CD8-positive, alpha-beta memory T cell (primary cell): ENCODE data around the gene ETS1. TPM values are rescaled to one million over a fixed set of nuclear protein-coding genes. Genes with fewer than 3 reads are reported as not detected.

Experiments
- CTCF ChIA-PET: fragments of 350-600 bp; sonication (Branson Sonifier 250); formaldehyde crosslinking; loops from one replicate; lab custom pipeline; 2021; ENCODE audit warnings: antibody characterized with exemption; lab: Charles Lee
- POLR2A ChIA-PET: fragments of 350-600 bp; sonication (Branson Sonifier 250); formaldehyde crosslinking; loops from one replicate; lab custom pipeline; 2021; ENCODE audit warnings: antibody characterized with exemption; lab: Charles Lee
- DNase-seq, 5 donors: peaks; one replicate each; pipeline versions ENCODE4 v3.0.0 to v3.0.0-alpha.2; 2020 to 2022; ENCODE audit warnings: mixed read lengths in 1 of 5
- H3K27ac ChIP-seq: one replicate; pipeline ENCODE4 v1.7.0; 2013; ENCODE audit warnings: low read depth, mild to moderate bottlenecking, low read length, moderate library complexity
- H3K27me3 ChIP-seq: 2 replicates; pipeline ENCODE4 v1.7.0; 2013; ENCODE audit warnings: low read length, mild to moderate bottlenecking; ENCODE audit not compliant: insufficient read depth, poor library complexity, severe bottlenecking
- H3K36me3 ChIP-seq: 2 replicates; pipeline ENCODE4 v1.7.0; 2013; ENCODE audit warnings: mild to moderate bottlenecking, low read length, moderate library complexity; ENCODE audit not compliant: insufficient read depth
- H3K4me1 ChIP-seq: 2 replicates; pipeline ENCODE4 v1.7.0; 2013; ENCODE audit warnings: mild to moderate bottlenecking, low read length, moderate library complexity; ENCODE audit not compliant: insufficient read depth
- H3K4me3 ChIP-seq: 2 replicates; pipeline ENCODE4 v1.7.0; 2013; ENCODE audit warnings: mild to moderate bottlenecking, low read length
- H3K9me3 ChIP-seq: 2 replicates; pipeline ENCODE4 v1.7.0; 2013; ENCODE audit warnings: mild to moderate bottlenecking, low read length
- H3K27ac Mint-ChIP-seq, 8 donors: one replicate each; pipeline ENCODE4 v1.8.0; 2020 to 2021; ENCODE audit warnings: mixed read lengths in 8 of 8, mild to moderate bottlenecking in 6 of 8, inconsistent platforms in 3 of 8, moderate library complexity in 3 of 8
- H3K27me3 Mint-ChIP-seq, 2 donors: one replicate each; pipeline ENCODE4 v1.8.0; 2020 to 2021; ENCODE audit warnings: mixed read lengths in 2 of 2, mild to moderate bottlenecking in 1 of 2, moderate library complexity in 1 of 2
- H3K36me3 Mint-ChIP-seq, 3 donors: one replicate each; pipeline ENCODE4 v1.8.0; 2020 to 2021; ENCODE audit warnings: mixed read lengths in 3 of 3, inconsistent platforms in 1 of 3, mild to moderate bottlenecking in 1 of 3
- H3K4me1 Mint-ChIP-seq, 3 donors: one replicate each; pipeline ENCODE4 v1.8.0; 2020 to 2021; ENCODE audit warnings: mixed read lengths in 3 of 3, inconsistent platforms in 1 of 3, mild to moderate bottlenecking in 1 of 3
- H3K4me3 Mint-ChIP-seq, 7 donors: one replicate each; pipeline ENCODE4 v1.8.0; 2020 to 2021; ENCODE audit warnings: mixed read lengths in 7 of 7, mild to moderate bottlenecking in 6 of 7, moderate library complexity in 4 of 7, inconsistent platforms in 2 of 7
- H3K9me3 Mint-ChIP-seq, 5 donors: one replicate each; pipeline ENCODE4 v1.8.0; 2020 to 2022; ENCODE audit warnings: mixed read lengths in 5 of 5, mild to moderate bottlenecking in 3 of 5, moderate library complexity in 2 of 5, inconsistent platforms in 1 of 5
- polyA plus RNA-seq: library from polyadenylated mRNA; unstranded; fragments of 300-500 nt; fragmentation: Illumina TruSeq; gene quantifications from one replicate; pipeline ENCODE4 v1.2.3, GENCODE V29; 2021
- total RNA-seq, 2 experiments: library from RNA; stranded (reverse); gene quantifications; one replicate each; pipeline ENCODE4 v1.2.3, GENCODE V29; 2021

Gene ETS1, protein sequence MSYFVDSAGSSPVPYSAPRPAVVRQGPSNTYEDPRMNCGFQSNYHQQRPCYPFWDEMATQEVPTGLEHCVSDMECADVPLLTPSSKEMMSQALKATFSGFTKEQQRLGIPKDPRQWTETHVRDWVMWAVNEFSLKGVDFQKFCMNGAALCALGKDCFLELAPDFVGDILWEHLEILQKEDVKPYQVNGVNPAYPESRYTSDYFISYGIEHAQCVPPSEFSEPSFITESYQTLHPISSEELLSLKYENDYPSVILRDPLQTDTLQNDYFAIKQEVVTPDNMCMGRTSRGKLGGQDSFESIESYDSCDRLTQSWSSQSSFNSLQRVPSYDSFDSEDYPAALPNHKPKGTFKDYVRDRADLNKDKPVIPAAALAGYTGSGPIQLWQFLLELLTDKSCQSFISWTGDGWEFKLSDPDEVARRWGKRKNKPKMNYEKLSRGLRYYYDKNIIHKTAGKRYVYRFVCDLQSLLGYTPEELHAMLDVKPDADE
- 100 to 1,000 TPM; 405 to 411 TPM for total RNA-seq
- polyA plus RNA-seq, result 386 TPM

GRCh38 chr11:128587415-128587814 is at the start of gene ETS1:
Gene ETS1, minus strand, starts transcription at chr11:128587558. Its CDS starts 14,428 bp downstream, at chr11:128573130.
- H3K4me3 Mint-ChIP-seq, result no peak within 1 kb of the TSS
- H3K27me3 Mint-ChIP-seq, result no peaks in the 10 kb centered on the region
- H3K9me3 ChIP-seq, result no peaks in the 10 kb centered on the region
- ChIA-PET POLR2A (no interaction called here), CTCF (interaction anchor here (1.6 kb wide), 1 partner anchor 10 kb away, joined by 4 read pairs; no protein-coding TSS in a partner anchor)
- no peak for DNase-seq
- H3K4me3 ChIP-seq, result no peak within 1 kb of the TSS
- H3K36me3 Mint-ChIP-seq, result peaks cover 0 to 3% (median 0%) of the 10 kb centered on the region in 3 donors
- H3K27me3 ChIP-seq, result no peaks in the 10 kb centered on the region
- no peak within 1 kb of the TSS for H3K27ac Mint-ChIP-seq
- H3K36me3 ChIP-seq, result no peaks in the 10 kb centered on the region
- H3K9me3 Mint-ChIP-seq, result no peaks in the 10 kb centered on the region
- H3K4me1 Mint-ChIP-seq, result peaks cover 7 to 14% (median 10%) of the 10 kb centered on the region in 3 donors
- no peak within 1 kb of the TSS for H3K27ac ChIP-seq
- peaks cover 13% of the 10 kb centered on the region for H3K4me1 ChIP-seq

DNA sequence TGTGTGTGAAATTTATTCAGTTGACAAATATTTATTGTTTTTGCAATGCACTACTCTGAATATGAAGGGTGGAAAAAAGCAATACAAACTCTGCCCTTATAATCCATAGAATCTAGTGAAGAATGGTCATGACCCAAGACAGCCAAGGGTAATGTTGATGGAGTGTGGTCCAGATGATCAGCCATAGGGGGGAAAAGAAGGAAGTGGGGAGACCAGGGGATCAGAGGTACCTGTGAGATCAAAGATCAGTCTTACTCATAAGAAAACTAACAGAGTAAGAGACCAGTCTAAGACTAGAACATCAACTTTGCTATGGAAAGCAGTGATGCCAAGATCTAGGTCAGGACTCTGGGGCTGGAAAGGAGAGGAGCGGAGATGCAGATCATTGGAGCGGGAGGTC is 47.0 kb upstream of the ETS1 start:
- peaks cover 29 to 30% (median 29%) of the 10 kb centered on the region in 3 donors for H3K4me1 Mint-ChIP-seq
- no peaks in the 10 kb centered on the region for H3K9me3 Mint-ChIP-seq
- H3K36me3 Mint-ChIP-seq, result peaks cover 0 to 5% (median 0%) of the 10 kb centered on the region in 3 donors
- DNase-seq, result no peak
- Histone ChIP-seq H3K4me1 (peaks cover 34% of the 10 kb centered on the region), H3K27me3 (no peaks in the 10 kb centered on the region), H3K27ac (no peak overlapping the region), H3K4me3 (no peak overlapping the region), H3K36me3 (no peaks in the 10 kb centered on the region), H3K9me3 (no peaks in the 10 kb centered on the region)
- peak overlapping the region in 2 of 8 donors; percentile 29 for H3K27ac Mint-ChIP-seq
- POLR2A ChIA-PET, result no interaction called here
- H3K4me3 Mint-ChIP-seq, result no peak overlapping the region
- CTCF ChIA-PET, result interaction anchor here (4.3 to 5.8 kb wide), 2 partner anchors 123 to 461 kb away, joined by 44 to 160 read pairs; no protein-coding TSS in a partner anchor
- no peaks in the 10 kb centered on the region for H3K27me3 Mint-ChIP-seq

DNA sequence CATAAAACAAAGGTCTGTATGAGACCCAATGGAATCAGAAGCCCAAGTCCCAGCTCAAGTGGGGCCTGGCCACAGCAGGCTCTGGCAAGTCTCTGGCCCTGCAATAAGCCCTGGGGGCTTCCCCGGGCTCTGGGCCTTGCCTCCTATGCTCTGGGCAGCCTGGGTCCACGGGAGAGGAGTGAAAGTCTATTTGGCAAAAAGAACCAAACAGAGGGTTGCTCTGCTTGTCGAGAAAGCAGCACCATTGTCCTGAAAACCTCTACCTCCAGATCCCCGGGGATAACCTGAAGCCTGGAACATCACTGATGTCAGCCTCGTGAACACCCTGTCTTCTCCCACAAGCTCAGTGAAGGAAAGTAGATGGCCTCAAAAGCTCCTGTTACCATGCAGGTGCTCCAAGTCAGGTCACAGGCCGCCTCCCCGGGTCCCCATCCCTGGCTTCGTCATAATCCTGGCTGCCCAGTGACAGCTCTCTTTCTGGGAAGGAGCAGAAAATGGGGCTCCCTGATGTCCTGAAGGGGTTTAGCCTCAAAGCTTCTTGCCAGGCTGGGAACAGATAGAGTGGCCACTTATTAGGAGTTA is 46.1 kb upstream of the ETS1 start:
- H3K36me3 Mint-ChIP-seq, result no peaks in the 10 kb centered on the region
- H3K4me3 Mint-ChIP-seq, result no peak overlapping the region
- Histone ChIP-seq H3K4me3 (no peak overlapping the region), H3K9me3 (no peaks in the 10 kb centered on the region), H3K27ac (no peak overlapping the region), H3K36me3 (no peaks in the 10 kb centered on the region), H3K27me3 (no peaks in the 10 kb centered on the region), H3K4me1 (peaks cover 43% of the 10 kb centered on the region)
- POLR2A ChIA-PET, result no interaction called here
- no peaks in the 10 kb centered on the region for H3K27me3 Mint-ChIP-seq
- H3K27ac Mint-ChIP-seq, result no peak overlapping the region
- CTCF ChIA-PET, result interaction anchor here (0.6 to 7.0 kb wide), 16 partner anchors 12 to 475 kb away, joined by 3 to 160 read pairs (median 9); no protein-coding TSS in a partner anchor
- DNase-seq, result no peak
- H3K4me1 Mint-ChIP-seq, result peaks cover 38 to 39% (median 39%) of the 10 kb centered on the region in 3 donors
- no peaks in the 10 kb centered on the region for H3K9me3 Mint-ChIP-seq

DNA sequence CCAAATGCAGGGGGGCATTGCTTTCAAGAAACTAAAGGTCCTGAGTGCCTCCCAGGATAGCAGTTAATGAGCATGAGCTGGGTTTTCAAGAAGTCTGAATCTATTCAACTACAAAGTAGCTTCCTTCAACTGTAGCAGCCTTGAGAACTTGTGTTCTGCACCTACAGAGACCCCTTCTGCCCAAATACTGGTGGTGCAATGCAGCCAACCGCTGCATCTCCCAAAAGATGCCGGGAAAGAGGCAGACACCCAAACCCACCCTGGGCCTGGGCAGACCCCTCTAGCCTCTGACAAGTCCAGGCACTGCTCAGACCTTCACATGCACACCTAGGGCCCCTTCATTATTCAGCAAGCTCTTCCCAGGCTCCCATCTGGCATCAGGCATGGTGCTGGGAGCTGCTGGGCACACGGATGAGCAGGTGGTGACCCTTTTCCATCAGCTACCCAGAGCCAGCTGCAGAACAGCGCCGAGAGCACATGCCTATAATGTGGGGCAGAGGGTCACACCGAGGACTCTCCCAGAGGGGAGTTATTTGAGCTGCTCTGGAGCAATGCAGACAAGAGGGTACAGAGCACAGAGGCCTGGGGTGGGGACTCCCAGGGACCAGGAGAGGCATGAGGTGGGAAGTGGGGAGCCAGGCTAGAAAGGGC is 44.9 kb upstream of the ETS1 start:
- Histone ChIP-seq H3K4me3 (no peak overlapping the region), H3K27ac (no peak overlapping the region), H3K4me1 (peaks cover 49% of the 10 kb centered on the region), H3K36me3 (no peaks in the 10 kb centered on the region), H3K9me3 (no peaks in the 10 kb centered on the region), H3K27me3 (no peaks in the 10 kb centered on the region)
- Mint-ChIP-seq H3K4me1 (peaks cover 50 to 51% (median 50%) of the 10 kb centered on the region in 3 donors), H3K27ac (peak overlapping the region in 4 of 8 donors; percentile 30 to 65 (median 44)), H3K27me3 (no peaks in the 10 kb centered on the region), H3K9me3 (no peaks in the 10 kb centered on the region), H3K36me3 (no peaks in the 10 kb centered on the region), H3K4me3 (no peak overlapping the region)
- ChIA-PET CTCF (interaction anchor here (0.6 to 7.0 kb wide), 73 partner anchors 9 to 600 kb away, joined by 3 to 160 read pairs (median 4); no protein-coding TSS in a partner anchor), POLR2A (interaction anchor here (0.7 to 1.4 kb wide), 5 partner anchors 121 to 461 kb away, joined by 3 to 4 read pairs (median 3); no protein-coding TSS in a partner anchor)
- DNase-seq, result peak in 3 of 5 donors; percentile 37 to 64 (median 58)

DNA sequence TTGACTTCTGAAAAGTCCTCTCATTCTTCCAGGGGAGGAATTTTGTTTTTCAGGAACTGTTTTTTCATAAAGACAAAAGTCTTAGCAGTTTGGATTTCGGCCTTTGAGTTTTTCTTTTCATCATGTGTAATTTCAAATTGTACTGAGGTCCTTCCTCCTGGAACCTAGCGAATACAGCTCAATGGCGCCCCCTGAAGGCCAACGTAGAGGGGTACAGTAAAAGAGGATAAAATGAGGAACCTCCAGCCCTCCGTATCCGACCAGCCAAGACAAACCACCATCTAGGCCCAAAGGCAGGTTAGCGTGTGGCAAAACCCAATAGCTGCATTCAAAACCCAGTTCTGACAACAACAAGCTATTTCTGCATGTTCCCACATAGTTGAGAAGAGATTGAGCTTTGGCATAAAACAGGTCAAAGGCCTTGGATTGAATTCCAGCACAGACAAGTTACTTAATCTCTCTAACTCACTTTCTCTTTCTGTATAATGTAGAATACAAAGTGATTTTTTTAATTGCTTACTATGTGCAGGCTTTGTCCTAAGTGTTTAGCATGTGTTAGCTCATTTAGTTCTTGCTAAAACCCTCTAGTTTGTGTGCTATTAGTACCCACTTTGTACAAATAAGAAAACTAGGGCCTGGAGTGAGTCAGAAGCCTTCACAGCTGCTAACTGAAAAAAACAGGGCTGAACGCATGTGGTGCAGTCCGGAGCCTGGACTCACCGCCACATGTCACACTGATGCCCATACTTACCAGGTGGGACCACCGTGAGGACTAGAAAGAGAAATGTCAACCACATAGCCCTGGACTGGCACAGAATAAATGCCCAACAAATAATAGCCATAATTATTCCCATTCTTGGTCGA is 43.2 kb upstream of the ETS1 start:
- H3K27ac ChIP-seq, result no peak overlapping the region
- H3K4me1 Mint-ChIP-seq, result peaks cover 66 to 68% (median 67%) of the 10 kb centered on the region in 3 donors
- no peaks in the 10 kb centered on the region for H3K36me3 Mint-ChIP-seq
- H3K9me3 ChIP-seq, result no peaks in the 10 kb centered on the region
- H3K9me3 Mint-ChIP-seq, result no peaks in the 10 kb centered on the region
- H3K27ac Mint-ChIP-seq, result peak overlapping the region; percentile 93 to 98 (median 95)
- POLR2A ChIA-PET, result interaction anchor here (0.6 to 3.2 kb wide), 14 partner anchors 8 to 458 kb away, joined by 3 to 24 read pairs (median 5); no protein-coding TSS in a partner anchor
- H3K27me3 Mint-ChIP-seq, result no peaks in the 10 kb centered on the region
- peak; percentile 82 to 92 (median 84) for DNase-seq
- peaks cover 66% of the 10 kb centered on the region for H3K4me1 ChIP-seq
- CTCF ChIA-PET, result interaction anchor here (0.6 to 7.0 kb wide), 60 partner anchors 8 to 595 kb away, joined by 3 to 160 read pairs (median 5); no protein-coding TSS in a partner anchor
- H3K27me3 ChIP-seq, result no peaks in the 10 kb centered on the region
- peak overlapping the region; percentile 21 for H3K4me3 ChIP-seq
- peak overlapping the region; percentile 1 to 81 (median 63) for H3K4me3 Mint-ChIP-seq
- no peaks in the 10 kb centered on the region for H3K36me3 ChIP-seq

- H3K27me3 ChIP-seq, result no peaks in the 10 kb centered on the region
- ChIA-PET POLR2A (interaction anchor here (0.6 to 3.2 kb wide), 15 partner anchors 7 to 578 kb away, joined by 3 to 24 read pairs (median 5); no protein-coding TSS in a partner anchor), CTCF (interaction anchor here (0.6 to 7.0 kb wide), 34 partner anchors 9 to 471 kb away, joined by 3 to 160 read pairs (median 6); no protein-coding TSS in a partner anchor)
- no peaks in the 10 kb centered on the region for H3K9me3 Mint-ChIP-seq
- H3K9me3 ChIP-seq, result no peaks in the 10 kb centered on the region
- DNase-seq, result no peak
- no peaks in the 10 kb centered on the region for H3K36me3 ChIP-seq
- H3K4me1 ChIP-seq, result peaks cover 76% of the 10 kb centered on the region
- H3K36me3 Mint-ChIP-seq, result no peaks in the 10 kb centered on the region
- H3K27me3 Mint-ChIP-seq, result no peaks in the 10 kb centered on the region
- H3K27ac Mint-ChIP-seq, result peak overlapping the region; percentile 88 to 98 (median 95)
- H3K4me3 ChIP-seq, result peak overlapping the region; percentile 40
- no peak overlapping the region for H3K27ac ChIP-seq
- H3K4me3 Mint-ChIP-seq, result peak overlapping the region in 6 of 7 donors; percentile 45 to 81 (median 70)
- peaks cover 76 to 78% (median 77%) of the 10 kb centered on the region in 3 donors for H3K4me1 Mint-ChIP-seq
Measured at GRCh38 chr11:128629516-128630106, 42.3 kb upstream of the ETS1 start.
